GM12864 (cell line): ENCODE data around the gene KIF5B.

Experiments
- DNase-seq: peaks from one replicate; pipeline ENCODE4 v3.0.0-alpha.2; 2011; ENCODE audit warnings: low read depth
- H3K4me3 ChIP-seq: 2 replicates; pipeline ENCODE4 v1.5.1; 2011; ENCODE audit warnings: mild to moderate bottlenecking, low read depth, low read length, control low read depth
- CTCF ChIP-seq: IDR thresholded peaks from 2 replicates; pipeline ENCODE4 v1.5.1; 2011; ENCODE audit warnings: low read depth, mild to moderate bottlenecking, moderate library complexity, low read length, control low read depth, inconsistent platforms; ENCODE audit errors: missing control alignments

Gene KIF5B

GRCh38 chr10:32095116-32095733 is 39.0 kb upstream of the KIF5B start:
- DNase-seq: no peak
- no peak for TF ChIP-seq CTCF
- H3K4me3 ChIP-seq: no peak overlapping the region

- no peak for TF ChIP-seq CTCF
- no peak overlapping the region for H3K4me3 ChIP-seq
Measured at GRCh38 chr10:32093650-32094049, 37.4 kb upstream of the KIF5B start.

GRCh38 chr10:32091046-32091445 is 34.8 kb upstream of the KIF5B start:
- TF ChIP-seq CTCF: no peak
- DNase-seq: no peak
- no peak overlapping the region for H3K4me3 ChIP-seq

More at GRCh38 chr10:32093650-32094049, 37.4 kb upstream of the KIF5B start:
- DNase-seq: no peak

- DNase-seq: no peak
- no peak overlapping the region for H3K4me3 ChIP-seq
- TF ChIP-seq CTCF: no peak
Measured at GRCh38 chr10:32084185-32084851, 28.1 kb upstream of the KIF5B start.

- no peak overlapping the region for H3K4me3 ChIP-seq
- no peak for TF ChIP-seq CTCF
- DNase-seq: no peak
Measured at GRCh38 chr10:32077896-32078485, 21.8 kb upstream of the KIF5B start.

GRCh38 chr10:32073659-32074058 is 17.4 kb upstream of the KIF5B start:
- no peak for DNase-seq
- H3K4me3 ChIP-seq: no peak overlapping the region
- TF ChIP-seq CTCF: no peak
